ENCODE data around the gene TRPV2.
"Not testable (repeated sequence)": the region's sequence is repeated elsewhere in the genome, so short reads cannot be mapped to it uniquely, and the experiment has no call there.

Gene TRPV2, protein sequence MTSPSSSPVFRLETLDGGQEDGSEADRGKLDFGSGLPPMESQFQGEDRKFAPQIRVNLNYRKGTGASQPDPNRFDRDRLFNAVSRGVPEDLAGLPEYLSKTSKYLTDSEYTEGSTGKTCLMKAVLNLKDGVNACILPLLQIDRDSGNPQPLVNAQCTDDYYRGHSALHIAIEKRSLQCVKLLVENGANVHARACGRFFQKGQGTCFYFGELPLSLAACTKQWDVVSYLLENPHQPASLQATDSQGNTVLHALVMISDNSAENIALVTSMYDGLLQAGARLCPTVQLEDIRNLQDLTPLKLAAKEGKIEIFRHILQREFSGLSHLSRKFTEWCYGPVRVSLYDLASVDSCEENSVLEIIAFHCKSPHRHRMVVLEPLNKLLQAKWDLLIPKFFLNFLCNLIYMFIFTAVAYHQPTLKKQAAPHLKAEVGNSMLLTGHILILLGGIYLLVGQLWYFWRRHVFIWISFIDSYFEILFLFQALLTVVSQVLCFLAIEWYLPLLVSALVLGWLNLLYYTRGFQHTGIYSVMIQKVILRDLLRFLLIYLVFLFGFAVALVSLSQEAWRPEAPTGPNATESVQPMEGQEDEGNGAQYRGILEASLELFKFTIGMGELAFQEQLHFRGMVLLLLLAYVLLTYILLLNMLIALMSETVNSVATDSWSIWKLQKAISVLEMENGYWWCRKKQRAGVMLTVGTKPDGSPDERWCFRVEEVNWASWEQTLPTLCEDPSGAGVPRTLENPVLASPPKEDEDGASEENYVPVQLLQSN

DNA sequence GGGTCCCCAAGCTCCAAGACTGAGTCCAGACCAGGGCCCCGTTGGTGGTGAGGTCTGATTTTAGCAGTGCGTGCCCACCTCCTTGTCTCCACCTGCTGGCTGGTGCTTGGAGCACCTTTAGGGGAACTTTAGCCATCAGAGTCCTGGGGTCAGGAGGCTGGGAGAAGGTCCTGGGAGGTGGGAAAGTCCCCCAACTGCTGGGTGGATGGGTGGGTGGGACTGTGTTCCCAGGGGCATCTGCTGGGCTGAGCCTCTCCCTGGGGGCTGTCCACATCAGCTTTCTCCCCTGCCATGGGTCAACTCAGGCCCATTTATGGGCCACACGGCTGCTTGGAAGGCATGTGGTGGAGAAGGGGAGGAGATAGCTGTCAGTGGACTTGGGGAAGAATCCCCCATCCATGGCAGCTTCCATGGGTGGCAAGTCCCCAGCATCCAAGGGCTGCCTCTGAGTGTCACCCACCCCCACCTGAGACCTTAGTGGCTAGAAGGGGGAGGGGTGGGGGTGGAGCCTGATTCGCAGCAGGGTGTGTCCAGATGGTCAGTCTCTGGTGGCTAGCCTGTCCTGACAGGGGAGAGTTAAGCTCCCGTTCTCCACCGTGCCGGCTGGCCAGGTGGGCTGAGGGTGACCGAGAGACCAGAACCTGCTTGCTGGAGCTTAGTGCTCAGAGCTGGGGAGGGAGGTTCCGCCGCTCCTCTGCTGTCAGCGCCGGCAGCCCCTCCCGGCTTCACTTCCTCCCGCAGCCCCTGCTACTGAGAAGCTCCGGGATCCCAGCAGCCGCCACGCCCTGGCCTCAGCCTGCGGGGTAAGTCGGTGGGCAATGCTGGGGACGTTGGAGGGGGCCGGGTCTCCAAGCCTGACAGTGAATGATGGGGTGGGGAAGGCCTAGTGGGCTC lies at the start of gene TRPV2:
TRPV2 (plus strand) TSS at position 541 of the 894 bp plus-strand sequence. CDS start 2,098 bp downstream, outside the sequence.
- no peak for DNase-seq (ENCODE audit: low read depth in 2 of 2)

- no peak for DNase-seq (ENCODE audit: low read depth in 2 of 2)
Observed at GRCh38 chr17:16371742-16372141, 43.6 kb upstream of the TRPV2 start.

DNA sequence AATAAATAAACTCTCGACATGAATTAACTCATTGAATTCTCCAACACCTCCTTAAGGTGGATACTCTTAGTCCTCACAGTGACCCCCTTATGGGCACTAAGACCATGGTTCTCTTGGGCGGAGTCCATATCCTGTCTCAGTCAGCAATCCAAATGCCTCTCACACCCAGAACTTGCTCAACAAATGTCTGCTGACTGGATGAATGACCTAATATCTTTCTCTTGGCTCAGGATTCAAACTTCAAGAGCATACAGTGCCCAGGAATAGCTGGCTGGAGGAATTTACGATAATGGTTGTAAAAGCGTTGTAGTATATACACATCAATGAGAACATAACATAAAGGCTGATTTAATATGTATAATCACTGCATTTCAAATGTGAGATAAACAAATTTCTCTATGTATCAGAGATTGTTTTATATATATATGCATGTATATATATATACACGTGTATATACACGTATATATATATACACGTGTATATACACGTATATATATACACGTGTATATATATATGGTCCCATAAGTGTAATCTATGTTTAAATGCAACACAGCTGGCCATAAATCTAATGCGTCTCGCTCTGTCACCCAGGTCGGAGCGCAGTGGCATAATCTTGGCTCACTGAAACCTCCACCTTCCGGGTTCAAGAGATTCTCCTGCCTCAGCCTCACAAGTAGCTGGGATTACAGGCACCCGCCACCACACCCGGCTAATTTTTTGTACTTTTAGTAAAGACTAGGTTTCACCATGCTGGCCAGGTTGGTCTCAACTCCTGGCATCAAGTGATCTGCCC lies 41.0 kb upstream of the TRPV2 start:
- no peak for DNase-seq (ENCODE audit: low read depth in 2 of 2)

- no peak for DNase-seq (ENCODE audit: low read depth in 2 of 2)
Observed at GRCh38 chr17:16377941-16378341, 37.4 kb upstream of the TRPV2 start.

GRCh38 chr17:16378636-16379282 lies 36.6 kb upstream of the TRPV2 start:
- no peak for DNase-seq (ENCODE audit: low read depth in 2 of 2)

- no peak for DNase-seq (ENCODE audit: low read depth in 2 of 2)
Observed at GRCh38 chr17:16379654-16380053, 35.7 kb upstream of the TRPV2 start.

DNA sequence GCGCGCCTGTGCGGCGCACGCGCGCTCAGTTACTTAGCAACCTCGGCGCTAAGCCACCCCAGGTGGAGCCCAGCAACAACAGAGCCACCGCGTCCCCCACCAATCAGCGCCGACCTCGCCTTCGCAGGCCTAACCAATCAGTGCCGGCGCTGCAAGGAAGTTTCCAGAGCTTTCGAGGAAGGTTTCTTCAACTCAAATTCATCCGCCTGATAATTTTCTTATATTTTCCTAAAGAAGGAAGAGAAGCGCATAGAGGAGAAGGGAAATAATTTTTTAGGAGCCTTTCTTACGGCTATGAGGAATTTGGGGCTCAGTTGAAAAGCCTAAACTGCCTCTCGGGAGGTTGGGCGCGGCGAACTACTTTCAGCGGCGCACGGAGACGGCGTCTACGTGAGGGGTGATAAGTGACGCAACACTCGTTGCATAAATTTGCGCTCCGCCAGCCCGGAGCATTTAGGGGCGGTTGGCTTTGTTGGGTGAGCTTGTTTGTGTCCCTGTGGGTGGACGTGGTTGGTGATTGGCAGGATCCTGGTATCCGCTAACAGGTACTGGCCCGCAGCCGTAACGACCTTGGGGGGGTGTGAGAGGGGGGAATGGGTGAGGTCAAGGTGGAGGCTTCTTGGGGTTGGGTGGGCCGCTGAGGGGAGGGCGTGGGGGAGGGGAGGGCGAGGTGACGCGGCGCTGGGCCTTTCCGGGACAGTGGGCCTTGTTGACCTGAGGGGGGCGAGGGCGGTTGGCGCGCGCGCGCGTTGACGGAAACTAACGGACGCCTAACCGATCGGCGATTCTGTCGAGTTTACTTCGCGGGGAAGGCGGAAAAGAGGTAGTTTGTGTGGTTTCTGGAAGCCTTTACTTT lies 34.5 kb upstream of the TRPV2 start, which contains the start of gene UBB:
UBB (plus strand) TSS at position 452 of the 856 bp plus-strand sequence. CDS start 817 bp downstream, outside the sequence.
- DNase-seq (ENCODE audit: low read depth in 2 of 2) = peak; percentile 89 to 92

GRCh38 chr17:16381496-16381820 lies 33.9 kb upstream of the TRPV2 start:
- no peak for DNase-seq (ENCODE audit: low read depth in 2 of 2)

- no peak for DNase-seq (ENCODE audit: low read depth in 2 of 2)
Observed at GRCh38 chr17:16383216-16383615, 32.2 kb upstream of the TRPV2 start.

- DNase-seq (ENCODE audit: low read depth in 2 of 2) = no peak
Observed at GRCh38 chr17:16383772-16384287, 31.5 kb upstream of the TRPV2 start.

GRCh38 chr17:16384557-16384956 lies 30.8 kb upstream of the TRPV2 start:
- no peak for DNase-seq (ENCODE audit: low read depth in 2 of 2)

DNA sequence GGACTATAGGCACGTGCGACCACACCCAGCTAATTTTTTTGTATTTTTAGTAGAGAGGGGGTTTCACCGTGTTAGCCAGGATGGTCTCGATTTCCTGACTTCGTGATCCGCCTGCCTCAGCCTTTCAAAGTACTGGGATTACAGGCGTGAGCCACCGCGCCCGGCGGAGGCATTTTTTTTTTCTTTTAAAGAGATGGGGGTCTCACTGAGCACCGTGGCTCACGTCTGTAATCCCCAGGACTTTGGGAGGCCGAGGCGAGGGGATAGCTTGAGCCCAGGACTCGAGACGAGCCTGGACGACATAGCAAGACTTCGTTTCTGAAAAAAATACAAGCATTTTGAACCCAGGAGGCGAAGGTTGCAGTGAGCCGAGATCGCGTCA lies 29.3 kb upstream of the TRPV2 start:
- DNase-seq (ENCODE audit: low read depth in 2 of 2) = not testable (repeated sequence)

- no peak for DNase-seq (ENCODE audit: low read depth in 2 of 2)
Observed at GRCh38 chr17:16391451-16391850, 23.9 kb upstream of the TRPV2 start.

GRCh38 chr17:16392491-16392890 lies 22.9 kb upstream of the TRPV2 start:
- DNase-seq (ENCODE audit: low read depth in 2 of 2) = not testable (repeated sequence)

- DNase-seq (ENCODE audit: low read depth in 2 of 2) = not testable (repeated sequence)
Observed at GRCh38 chr17:16395887-16396286, 19.5 kb upstream of the TRPV2 start.

- DNase-seq (ENCODE audit: low read depth in 2 of 2) = not testable (repeated sequence)
Observed at GRCh38 chr17:16396693-16397092, 18.7 kb upstream of the TRPV2 start.

DNA sequence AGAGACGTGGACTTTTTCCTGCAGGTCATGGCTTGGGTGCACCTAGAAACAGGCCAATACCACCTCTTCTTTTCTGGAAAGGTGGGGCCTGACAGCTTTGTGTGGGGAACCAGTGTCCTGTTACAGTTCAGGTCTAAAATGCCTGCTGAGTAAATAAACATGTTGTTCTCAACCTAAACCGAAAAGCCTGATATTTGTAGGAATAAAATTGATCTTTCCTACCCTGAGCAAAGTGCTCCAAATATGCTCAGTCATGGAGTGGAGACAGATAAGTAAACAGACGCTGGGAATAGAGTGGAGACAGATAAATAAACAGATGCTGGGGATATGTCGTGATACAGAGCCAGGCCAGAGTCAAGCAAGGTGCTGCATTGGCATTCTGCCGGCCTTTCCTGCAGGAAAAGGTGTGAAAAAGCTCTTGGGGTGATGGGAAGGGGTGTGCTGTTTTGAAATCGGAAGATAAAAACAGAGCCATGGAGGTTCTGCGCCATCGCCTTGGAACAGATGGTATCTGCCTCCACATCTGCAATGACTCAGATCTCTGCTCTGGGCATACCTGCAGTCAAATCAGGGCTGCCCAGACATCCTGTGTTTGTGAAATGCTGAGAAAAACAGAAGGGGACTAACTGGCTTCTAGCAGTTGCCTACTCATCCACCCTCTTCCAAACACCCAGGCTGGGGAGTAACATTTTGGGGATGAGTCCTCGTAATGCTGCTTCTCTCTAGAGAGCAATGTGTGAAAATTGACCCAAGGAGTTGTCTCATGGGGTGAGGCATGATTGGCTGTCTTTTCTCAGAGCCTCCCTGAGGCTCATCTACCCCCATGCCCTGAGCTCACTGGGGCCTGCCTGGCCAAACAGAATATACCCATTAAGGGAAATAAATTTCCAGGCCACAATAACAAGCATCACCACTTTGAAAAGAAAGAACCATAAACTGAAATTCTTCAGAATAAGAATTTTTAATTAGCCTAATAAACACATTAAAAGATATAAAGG lies 16.8 kb upstream of the TRPV2 start:
- no peak for DNase-seq (ENCODE audit: low read depth in 2 of 2)

- not testable (repeated sequence) for DNase-seq (ENCODE audit: low read depth in 2 of 2)
Observed at GRCh38 chr17:16403847-16404246, 11.5 kb upstream of the TRPV2 start.

Data from stimulated activated CD8-positive, alpha-beta memory T cell treated with anti-CD3 and anti-CD28 coated beads, Interleukin-2, amount 100 ng/mL, for 1 hour (primary cell).